ENCODE data around the gene MCC.

Gene MCC

DNA sequence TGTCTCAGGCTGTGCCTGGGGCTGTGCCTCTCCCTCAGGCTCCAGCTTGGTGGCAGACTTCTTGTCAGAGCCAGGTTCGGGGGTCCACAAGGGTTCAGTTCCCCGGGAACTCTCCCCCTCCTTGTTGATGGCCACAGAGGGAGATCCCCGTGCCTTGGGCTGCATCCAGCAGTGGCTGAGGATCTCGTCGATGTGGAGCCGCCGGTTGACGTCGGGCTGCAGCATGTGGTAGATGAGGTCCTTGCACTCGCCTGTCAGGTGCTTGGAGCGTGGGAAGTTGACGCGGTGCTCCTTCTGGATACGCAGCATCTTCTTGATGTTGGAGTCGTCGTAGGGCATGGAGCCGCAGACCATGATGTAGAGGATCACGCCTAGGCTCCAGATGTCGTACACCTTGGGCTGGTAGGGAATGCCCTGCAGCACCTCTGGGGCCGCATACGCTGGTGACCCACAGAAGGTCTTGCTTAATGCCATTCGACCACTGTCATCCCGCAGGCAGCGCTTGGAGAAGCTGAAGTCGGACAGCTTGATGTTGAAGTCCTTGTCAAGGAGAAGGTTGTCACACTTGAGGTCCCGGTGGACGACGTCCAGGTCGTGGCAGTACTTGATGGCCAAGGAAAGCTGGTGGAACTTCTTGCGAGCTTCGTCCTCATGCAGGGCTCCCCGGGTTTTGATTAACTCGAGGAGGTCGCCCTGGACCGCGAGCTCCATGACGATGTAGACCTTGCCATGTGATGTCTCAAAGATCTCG lies 54.2 kb downstream of the MCC start:
- Histone ChIP-seq H3K27me3 (ENCODE audit: insufficient read depth, poor library complexity, severe bottlenecking) (no peaks in the 10 kb centered on the region), H3K4me3 (replicated peaks; ENCODE audit: insufficient read depth, low read length) (no peak overlapping the region), H3K27ac (replicated peaks) (no peak overlapping the region)
- TF ChIP-seq, protein P1, sequence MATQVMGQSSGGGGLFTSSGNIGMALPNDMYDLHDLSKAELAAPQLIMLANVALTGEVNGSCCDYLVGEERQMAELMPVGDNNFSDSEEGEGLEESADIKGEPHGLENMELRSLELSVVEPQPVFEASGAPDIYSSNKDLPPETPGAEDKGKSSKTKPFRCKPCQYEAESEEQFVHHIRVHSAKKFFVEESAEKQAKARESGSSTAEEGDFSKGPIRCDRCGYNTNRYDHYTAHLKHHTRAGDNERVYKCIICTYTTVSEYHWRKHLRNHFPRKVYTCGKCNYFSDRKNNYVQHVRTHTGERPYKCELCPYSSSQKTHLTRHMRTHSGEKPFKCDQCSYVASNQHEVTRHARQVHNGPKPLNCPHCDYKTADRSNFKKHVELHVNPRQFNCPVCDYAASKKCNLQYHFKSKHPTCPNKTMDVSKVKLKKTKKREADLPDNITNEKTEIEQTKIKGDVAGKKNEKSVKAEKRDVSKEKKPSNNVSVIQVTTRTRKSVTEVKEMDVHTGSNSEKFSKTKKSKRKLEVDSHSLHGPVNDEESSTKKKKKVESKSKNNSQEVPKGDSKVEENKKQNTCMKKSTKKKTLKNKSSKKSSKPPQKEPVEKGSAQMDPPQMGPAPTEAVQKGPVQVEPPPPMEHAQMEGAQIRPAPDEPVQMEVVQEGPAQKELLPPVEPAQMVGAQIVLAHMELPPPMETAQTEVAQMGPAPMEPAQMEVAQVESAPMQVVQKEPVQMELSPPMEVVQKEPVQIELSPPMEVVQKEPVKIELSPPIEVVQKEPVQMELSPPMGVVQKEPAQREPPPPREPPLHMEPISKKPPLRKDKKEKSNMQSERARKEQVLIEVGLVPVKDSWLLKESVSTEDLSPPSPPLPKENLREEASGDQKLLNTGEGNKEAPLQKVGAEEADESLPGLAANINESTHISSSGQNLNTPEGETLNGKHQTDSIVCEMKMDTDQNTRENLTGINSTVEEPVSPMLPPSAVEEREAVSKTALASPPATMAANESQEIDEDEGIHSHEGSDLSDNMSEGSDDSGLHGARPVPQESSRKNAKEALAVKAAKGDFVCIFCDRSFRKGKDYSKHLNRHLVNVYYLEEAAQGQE (IDR thresholded peaks at IDR 0.05; ENCODE audit: insufficient replicate concordance, low read depth): no peak
- TF ChIP-seq SPI1 (IDR thresholded peaks at IDR 0.05; ENCODE audit: borderline replicate concordance, low read depth): no peak
- no peak for DNase-seq (ENCODE audit: low read depth in 1 of 2, low spot score in 1 of 2)

DNA sequence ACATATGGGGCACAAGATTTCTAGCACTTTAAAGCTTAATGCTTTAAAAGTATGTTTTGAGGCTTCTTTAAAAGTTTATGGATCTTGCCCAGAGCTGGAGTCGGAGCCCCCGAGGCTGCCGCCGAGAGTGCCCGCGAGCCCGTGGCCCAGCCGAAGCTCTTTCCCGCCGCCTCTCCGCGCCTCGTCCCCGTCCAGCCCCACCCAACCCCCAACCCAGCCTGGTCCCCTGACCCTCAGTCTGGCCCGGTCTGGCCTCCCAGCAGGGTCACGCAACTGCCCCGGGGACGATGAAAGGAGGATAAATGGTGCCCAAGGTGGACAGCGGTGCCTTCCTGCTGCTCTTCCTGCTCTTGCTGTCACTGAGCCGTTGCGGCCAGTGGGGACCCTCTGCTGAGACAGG lies 55.2 kb downstream of the MCC start:
- H3K27me3 ChIP-seq (ENCODE audit: insufficient read depth, poor library complexity, severe bottlenecking): no peaks in the 10 kb centered on the region
- H3K27ac ChIP-seq (replicated peaks): no peak overlapping the region
- no peak for DNase-seq (ENCODE audit: low read depth in 1 of 2, low spot score in 1 of 2)
- no peak overlapping the region for H3K4me3 ChIP-seq (replicated peaks; ENCODE audit: insufficient read depth, low read length)
- TF ChIP-seq, protein P2, sequence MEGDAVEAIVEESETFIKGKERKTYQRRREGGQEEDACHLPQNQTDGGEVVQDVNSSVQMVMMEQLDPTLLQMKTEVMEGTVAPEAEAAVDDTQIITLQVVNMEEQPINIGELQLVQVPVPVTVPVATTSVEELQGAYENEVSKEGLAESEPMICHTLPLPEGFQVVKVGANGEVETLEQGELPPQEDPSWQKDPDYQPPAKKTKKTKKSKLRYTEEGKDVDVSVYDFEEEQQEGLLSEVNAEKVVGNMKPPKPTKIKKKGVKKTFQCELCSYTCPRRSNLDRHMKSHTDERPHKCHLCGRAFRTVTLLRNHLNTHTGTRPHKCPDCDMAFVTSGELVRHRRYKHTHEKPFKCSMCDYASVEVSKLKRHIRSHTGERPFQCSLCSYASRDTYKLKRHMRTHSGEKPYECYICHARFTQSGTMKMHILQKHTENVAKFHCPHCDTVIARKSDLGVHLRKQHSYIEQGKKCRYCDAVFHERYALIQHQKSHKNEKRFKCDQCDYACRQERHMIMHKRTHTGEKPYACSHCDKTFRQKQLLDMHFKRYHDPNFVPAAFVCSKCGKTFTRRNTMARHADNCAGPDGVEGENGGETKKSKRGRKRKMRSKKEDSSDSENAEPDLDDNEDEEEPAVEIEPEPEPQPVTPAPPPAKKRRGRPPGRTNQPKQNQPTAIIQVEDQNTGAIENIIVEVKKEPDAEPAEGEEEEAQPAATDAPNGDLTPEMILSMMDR (IDR thresholded peaks at IDR 0.05; ENCODE audit: insufficient read depth, low read length): no peak
- TF ChIP-seq POLR2AphosphoS5 (IDR thresholded peaks at IDR 0.05; ENCODE audit: low read depth) (no peak), SPI1 (IDR thresholded peaks at IDR 0.05; ENCODE audit: borderline replicate concordance, low read depth) (no peak), GABPA (IDR thresholded peaks at IDR 0.05; ENCODE audit: low read depth) (no peak)
- TF ChIP-seq, protein P1 (IDR thresholded peaks at IDR 0.05; ENCODE audit: insufficient replicate concordance, low read depth): no peak

DNA sequence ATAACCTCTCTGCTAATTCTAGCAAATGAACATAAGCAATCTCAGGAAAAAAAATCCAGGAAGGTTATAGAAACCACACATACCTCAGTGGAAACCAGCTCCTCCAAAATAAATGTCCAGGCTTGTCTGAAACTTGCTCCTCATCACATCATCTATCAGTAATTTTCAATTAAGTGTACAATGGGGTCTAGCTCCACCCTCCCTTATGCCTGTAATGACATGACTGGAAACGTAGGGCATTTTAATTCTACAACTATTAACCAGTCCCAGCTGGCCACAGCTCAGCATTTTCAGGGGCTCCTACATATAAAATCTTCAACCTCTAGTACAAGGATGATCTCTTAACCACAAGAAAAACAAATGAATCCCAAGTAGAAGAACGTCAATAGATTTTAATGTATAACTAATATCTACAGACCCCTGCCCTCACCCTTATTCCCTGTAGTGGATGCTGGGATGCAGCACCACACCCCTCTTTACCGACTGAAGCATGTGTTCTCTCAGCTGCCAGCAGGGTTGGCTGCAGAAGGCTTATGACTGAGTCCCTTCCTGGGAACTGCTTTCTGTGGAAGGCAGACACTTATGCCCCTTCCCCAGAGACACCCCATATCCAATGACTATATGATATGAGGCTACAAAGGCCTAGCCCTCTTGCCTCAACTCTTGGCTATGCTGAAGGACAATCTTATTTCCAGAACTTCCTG lies 60.2 kb downstream of the MCC start:
- Histone ChIP-seq H3K27ac (replicated peaks) (no peak overlapping the region), H3K27me3 (ENCODE audit: insufficient read depth, poor library complexity, severe bottlenecking) (no peaks in the 10 kb centered on the region), H3K4me3 (replicated peaks; ENCODE audit: insufficient read depth, low read length) (no peak overlapping the region)
- DNase-seq (ENCODE audit: low read depth in 1 of 2, low spot score in 1 of 2): no peak
- no peak for TF ChIP-seq POLR2AphosphoS5 (IDR thresholded peaks at IDR 0.05; ENCODE audit: low read depth)
- TF ChIP-seq, protein P1 (IDR thresholded peaks at IDR 0.05; ENCODE audit: insufficient replicate concordance, low read depth): no peak
- no peak for TF ChIP-seq SPI1 (IDR thresholded peaks at IDR 0.05; ENCODE audit: borderline replicate concordance, low read depth)
- TF ChIP-seq, protein P2 (IDR thresholded peaks at IDR 0.05; ENCODE audit: insufficient read depth, low read length): no peak
- no peak for TF ChIP-seq GABPA (IDR thresholded peaks at IDR 0.05; ENCODE audit: low read depth)
